ENCODE results near the gene IL17RD. TPM values are rescaled to one million over a fixed set of nuclear protein-coding genes. Genes with fewer than 3 reads are reported as not detected.

Gene IL17RD
- total RNA-seq, 1 experiment from 2014 or later: 1.2 TPM

DNA sequence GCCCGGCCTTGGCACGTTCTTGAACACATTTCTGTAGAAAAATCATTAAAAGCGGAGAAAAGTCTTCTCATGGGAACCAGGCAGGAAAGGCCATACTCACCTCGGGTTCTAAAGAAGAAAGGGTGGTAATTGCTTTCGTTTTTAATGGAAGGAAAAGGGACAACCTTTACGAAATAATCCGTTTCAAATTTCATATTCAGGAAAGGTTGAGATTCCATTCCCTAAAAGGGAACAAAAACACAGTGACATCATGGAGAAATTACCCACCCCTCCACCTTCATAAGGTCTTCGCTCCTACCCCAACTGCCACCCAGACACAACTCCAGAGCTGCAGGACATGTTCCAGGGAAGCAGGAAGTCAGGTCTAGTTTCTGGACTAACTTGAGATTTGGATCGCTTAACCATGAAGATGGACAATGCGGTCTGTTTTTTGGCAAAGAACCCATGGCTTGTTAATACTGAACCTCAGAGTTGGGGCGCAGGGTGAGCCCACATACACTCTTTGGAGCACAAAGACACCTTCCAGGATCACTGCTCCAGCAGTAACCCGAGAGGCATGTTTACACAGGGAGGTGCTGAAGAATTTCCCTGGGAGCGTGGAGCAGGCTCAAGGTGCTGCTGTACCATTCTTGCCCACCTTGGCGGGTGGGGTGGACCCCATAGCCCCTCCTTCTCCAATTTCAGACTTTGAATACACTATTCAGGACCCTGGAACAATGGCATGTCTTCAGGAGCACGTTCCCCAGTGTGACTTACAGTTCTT is 55.5 kb downstream of the IL17RD start:
- no peak for DNase-seq (ENCODE audit: low read depth, low spot score)
- in situ Hi-C loops (cut with HindIII; ENCODE audit: low pct_unique_long_range_greater_than_20kb, low sequenced_read_pairs): no loop called here

DNA sequence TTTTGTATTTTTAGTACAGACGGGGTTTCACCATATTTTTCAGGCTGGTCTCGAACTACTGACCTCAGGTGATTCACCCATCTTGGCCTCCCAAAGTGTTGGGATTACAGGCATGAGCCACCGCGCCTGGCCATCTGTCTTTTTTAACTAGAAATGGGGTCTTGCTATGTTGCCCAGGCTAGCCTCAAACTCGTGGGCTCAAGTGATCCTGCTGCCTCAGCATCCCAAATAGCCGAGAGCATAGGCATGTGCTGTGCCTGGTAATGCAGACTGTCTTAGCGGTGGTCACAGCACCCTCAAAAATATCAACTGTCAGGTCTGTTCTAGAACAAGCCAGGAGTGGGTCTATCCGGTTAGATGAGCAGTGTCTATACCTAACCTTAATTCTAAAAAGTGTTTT is 56.5 kb downstream of the IL17RD start:
- in situ Hi-C loops (cut with HindIII; ENCODE audit: low pct_unique_long_range_greater_than_20kb, low sequenced_read_pairs): no loop called here
- DNase-seq (ENCODE audit: low read depth, low spot score): no peak

DNA sequence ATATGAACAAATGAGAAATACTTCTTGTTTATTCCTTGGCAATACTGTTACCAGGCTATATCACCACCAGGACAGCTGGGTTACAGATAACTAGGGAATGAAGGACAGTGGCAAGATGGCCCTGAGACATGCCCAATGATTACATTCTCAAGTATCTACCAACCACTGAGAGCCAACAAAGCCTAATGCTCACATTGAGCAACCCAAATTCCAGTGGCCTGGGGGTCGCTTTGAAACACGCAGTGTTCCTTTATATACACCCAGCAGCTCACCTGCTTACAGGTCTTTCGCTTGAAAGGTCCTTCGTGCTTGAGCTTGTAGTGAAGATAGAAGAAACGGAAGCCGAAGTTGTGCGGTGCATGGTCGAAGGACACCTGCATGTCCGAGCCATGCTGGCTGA is 59.6 kb downstream of the IL17RD start:
- DNase-seq (ENCODE audit: low read depth, low spot score): no peak
- in situ Hi-C loops (cut with HindIII; ENCODE audit: low pct_unique_long_range_greater_than_20kb, low sequenced_read_pairs): no loop called here

DNA sequence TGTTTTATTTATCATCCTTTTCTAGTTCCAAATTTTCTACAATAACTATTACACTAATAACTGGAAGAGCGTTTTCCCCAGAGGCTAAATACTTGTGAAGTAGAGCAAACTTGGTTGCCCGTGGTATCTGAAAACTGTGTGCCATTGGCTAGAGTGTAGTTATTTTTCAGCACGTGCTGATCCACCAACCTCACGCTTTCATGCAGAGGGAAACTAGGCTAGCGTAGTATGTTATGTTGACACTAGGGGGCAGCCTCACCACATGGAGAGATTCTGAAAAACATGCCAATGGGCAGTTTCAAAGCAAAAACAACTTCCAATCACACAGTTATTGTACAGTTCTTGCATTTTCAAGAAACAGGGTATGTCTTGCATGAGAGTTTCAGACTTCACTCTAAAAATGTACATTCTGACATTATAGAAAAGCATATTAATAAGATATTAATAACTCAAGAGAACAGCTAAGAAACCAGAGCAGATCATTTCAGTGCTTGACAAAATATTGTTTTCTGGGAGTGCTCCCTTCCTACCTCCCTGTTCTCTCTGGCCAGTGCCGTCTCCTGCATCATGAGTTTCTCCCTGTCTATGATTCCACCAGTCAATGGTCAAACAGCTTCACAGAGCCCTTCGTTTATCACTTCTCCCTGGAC is 65.0 kb downstream of the IL17RD start:
- in situ Hi-C loops (cut with HindIII; ENCODE audit: low pct_unique_long_range_greater_than_20kb, low sequenced_read_pairs): no loop called here
- peak; percentile 85 for DNase-seq (ENCODE audit: low read depth, low spot score)

DNA sequence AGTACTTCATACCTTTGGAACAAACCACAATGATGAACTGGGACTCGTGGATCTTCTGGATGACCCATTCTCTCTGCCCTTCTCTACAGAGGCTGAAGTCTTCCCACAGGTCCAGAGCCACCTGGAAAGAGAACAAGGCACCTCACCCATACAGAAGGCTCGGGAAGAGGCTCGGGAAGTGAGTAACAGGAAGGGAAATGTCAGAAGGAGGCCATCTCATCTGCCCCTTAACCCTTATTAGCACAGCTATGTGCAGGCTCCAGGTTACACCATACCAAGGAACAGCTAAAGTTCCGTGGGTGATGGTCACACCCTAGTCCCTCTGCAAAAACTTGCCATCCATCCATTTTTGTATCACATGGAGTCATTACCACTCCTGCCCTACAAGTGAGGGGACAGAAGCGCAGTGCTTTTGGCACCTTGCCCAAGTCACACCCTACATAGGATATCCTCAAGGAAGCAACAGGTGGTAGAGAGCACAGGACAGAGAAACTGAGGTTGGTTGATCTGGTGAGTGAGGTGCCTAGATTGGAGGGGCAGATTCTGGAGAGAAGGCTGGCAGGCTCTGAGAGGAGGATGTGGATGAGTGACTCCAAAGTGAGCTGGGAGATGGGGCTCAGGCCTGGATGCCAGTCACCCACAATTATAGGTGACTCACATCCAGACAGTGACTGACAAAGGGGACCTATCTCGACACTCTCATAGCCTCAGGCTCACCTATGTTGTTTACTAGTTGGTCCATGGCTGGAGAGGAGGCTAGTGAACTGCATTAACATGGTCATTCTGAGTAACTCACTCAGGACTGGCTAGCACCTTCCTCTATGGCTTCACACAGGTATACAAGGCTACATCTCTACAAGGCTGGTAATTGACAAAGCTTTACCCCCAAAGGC is 66.5 kb downstream of the IL17RD start:
- no peak for DNase-seq (ENCODE audit: low read depth, low spot score)

DNA sequence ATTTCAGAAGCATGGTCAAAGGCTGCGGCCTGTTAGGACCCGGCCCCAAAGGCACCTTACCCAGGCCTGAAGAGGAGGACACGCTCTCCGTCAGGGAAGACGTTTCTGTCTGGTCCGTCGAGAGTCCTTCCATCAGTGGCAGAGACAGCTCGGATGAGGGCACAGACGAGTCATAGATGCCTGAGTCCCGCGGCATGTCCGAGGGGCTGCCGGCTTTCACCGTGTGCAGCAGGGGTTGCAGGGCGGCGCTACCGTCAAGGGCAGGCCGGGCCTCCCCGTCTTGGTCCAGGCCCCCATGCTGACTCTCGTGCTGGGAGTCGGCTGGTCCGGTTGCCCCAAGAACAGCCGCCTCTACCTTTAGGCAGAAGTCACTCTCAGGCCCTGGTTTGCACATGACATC is 67.6 kb downstream of the IL17RD start:
- in situ Hi-C loops (cut with HindIII; ENCODE audit: low pct_unique_long_range_greater_than_20kb, low sequenced_read_pairs): loop anchor here (10.0 to 25.0 kb wide), 2 partner anchors 110 to 277 kb away; no protein-coding TSS in a partner anchor
- DNase-seq (ENCODE audit: low read depth, low spot score): no peak

More for the DNA sequence above, 66.5 kb downstream of the IL17RD start:
- in situ Hi-C loops (cut with HindIII; ENCODE audit: low pct_unique_long_range_greater_than_20kb, low sequenced_read_pairs): loop anchor here (10.0 to 25.0 kb wide), 2 partner anchors 111 to 276 kb away; no protein-coding TSS in a partner anchor

DNA sequence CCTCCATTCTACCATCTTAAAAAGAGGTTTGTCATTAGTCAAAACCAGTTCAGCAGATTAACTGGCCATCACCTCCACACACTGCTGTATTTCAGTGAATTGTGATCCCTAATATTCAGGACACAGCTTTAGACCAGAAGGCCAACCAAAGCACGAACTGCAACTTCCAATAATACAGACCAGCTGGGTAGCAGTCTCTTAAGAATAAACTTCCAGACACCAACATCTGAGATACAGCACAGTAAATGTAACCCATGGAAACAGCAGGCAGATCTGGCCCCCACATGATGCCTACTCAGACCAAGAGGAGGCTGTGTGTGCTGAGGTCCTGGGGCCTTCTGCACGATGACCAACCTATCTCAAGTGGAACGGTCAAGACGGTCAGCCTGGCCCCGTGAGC is 69.8 kb downstream of the IL17RD start:
- in situ Hi-C loops (cut with HindIII; ENCODE audit: low pct_unique_long_range_greater_than_20kb, low sequenced_read_pairs): loop anchor here (10.0 to 25.0 kb wide), 2 partner anchors 108 to 279 kb away; no protein-coding TSS in a partner anchor
- no peak for DNase-seq (ENCODE audit: low read depth, low spot score)

DNA sequence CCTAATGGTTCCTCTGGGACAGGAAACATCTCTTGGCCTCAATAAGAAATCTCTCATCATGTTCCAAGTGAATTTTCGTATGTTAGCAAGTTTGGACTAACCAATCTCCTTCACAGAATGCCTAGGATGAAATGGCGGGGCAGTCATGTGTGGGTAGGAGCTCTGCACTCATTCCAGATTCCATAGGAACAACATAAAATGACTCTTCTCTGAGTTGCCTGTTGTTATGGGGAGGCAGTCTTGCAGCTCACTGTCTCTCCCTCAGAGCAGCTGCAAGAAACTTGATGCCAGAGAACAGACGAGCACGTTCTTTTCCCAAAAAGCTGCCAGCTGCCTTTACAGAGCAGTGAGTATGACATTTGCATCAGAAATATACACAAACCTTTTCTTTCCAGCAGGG is 70.6 kb downstream of the IL17RD start:
- in situ Hi-C loops (cut with HindIII; ENCODE audit: low pct_unique_long_range_greater_than_20kb, low sequenced_read_pairs): loop anchor here (10.0 to 25.0 kb wide), 2 partner anchors 107 to 280 kb away; no protein-coding TSS in a partner anchor
- peak; percentile 24 for DNase-seq (ENCODE audit: low read depth, low spot score)

DNA sequence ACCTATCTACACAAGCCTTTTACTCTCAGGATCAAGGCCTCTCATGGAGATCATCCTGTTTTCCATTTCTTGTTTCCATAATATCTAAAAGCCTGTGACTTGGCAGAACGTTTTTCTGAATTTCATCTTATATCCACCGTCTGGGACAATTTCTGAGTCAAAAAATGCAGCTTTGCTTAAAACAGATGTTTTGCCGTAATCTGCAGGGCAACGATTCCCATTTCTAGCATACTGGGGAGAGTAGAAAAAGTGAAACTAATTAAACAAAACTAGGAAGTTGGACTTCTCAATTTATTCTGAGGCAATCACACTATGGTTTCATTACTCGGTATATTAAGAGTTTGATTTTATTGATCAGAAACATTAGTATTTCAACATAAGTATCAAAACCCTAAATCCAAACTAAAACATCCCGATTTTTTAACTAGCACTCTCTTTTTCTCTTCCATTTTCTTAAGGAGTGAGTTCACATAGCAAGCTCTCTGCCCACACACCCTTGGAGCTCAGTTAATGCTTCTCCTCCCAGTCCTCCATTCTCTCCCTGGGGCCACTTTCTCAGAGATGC is 71.1 kb downstream of the IL17RD start:
- in situ Hi-C loops (cut with HindIII; ENCODE audit: low pct_unique_long_range_greater_than_20kb, low sequenced_read_pairs): loop anchor here (10.0 to 25.0 kb wide), 2 partner anchors 107 to 281 kb away; no protein-coding TSS in a partner anchor
- no peak for DNase-seq (ENCODE audit: low read depth, low spot score)

DNA sequence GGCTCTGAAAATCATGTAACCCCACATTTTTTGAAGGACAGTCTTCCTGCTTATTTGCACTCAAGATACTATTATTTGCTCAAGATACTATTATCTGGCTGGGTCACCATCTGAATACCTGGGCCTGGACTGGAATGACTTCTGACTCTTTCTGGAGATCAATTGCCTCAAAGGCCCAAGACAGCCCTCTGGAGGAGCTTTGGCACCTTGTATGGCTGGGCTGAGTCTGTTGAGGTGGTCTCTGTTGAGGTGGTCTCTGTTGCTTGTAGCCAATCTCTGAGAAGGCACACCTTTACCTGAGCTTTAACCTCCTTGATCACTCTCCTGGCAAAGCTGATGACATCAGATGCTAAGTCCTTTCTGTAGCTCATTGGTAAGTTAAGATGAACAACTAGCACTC is 71.7 kb downstream of the IL17RD start:
- DNase-seq (ENCODE audit: low read depth, low spot score): no peak
- in situ Hi-C loops (cut with HindIII; ENCODE audit: low pct_unique_long_range_greater_than_20kb, low sequenced_read_pairs): loop anchor here (10.0 to 25.0 kb wide), 2 partner anchors 106 to 281 kb away; no protein-coding TSS in a partner anchor

DNA sequence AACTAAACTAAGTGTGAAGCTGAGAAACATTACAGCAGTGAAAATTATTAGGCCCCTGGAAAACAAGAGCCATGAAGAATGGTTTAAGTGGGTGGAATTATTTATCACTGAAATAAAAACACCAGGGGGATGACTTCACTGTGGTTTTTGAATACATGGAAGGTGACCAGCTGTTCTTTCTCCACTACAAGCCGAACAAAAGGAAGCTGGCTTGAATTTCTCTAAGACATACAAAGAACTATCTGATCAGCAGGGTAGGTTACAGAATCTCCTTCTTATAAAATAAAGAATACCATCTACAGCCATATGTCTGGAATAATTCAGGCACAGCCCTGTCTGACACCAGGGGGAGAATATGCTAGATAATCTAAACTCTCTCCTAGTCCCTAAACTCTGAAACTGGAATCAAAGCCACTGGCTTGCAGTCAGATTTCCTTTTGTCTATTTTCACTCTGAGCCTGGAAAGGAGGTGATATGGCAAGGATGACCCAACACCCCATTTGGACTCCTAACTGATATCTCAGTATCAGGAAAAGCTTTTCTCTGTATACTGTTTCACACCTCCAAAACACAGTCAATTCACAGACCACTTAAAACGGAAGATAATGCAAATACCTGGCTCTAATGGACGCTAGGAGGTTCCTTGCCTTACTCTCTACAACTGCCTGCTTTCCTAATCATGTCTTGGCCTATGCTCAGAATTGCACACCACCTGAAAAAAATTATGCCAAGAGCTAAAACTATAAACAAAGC is 73.5 kb downstream of the IL17RD start:
- in situ Hi-C loops (cut with HindIII; ENCODE audit: low pct_unique_long_range_greater_than_20kb, low sequenced_read_pairs): loop anchor here (10.0 to 25.0 kb wide), 2 partner anchors 104 to 283 kb away; no protein-coding TSS in a partner anchor
- DNase-seq (ENCODE audit: low read depth, low spot score): no peak

DNA sequence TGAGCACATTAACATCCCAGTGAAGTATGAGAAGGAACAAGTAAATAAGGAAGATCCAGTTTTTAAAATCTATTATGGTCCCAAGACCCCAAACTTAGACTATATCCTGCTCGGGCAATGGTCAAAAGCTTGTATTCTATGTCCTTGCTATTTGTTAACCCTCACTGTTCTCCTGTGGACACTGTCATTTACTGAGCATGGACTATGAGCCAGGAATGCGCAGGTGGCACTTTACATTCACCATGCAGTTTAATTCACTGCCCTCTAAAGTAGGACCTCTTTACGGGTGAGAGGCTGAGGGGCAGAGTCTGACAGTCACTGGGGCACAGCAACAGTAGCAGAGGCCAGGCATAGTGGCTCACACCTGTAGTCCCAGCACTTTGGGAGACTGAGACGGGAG is 76.1 kb downstream of the IL17RD start:
- no peak for DNase-seq (ENCODE audit: low read depth, low spot score)
- in situ Hi-C loops (cut with HindIII; ENCODE audit: low pct_unique_long_range_greater_than_20kb, low sequenced_read_pairs): loop anchor here (25.0 kb wide), 1 partner anchor 102 kb away; no protein-coding TSS in a partner anchor

DNA sequence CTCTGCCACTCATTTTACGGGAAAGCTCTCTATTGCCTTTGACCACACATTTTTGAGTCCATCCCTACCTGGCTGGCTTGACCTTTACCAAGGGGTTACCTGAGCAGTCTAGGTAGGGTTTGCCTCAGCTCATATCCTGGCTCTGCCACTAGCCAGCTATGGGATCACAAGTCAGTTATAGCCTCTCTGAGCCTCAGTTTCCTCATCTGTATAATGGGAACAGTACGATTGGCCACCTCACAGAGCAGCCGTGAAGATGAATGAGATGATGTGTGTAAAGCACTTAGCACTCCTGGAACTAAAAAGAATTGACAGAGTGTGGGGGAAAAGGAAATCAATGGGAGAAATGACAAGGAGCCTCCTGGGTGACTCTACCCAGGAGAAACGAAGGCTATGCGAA is 76.7 kb downstream of the IL17RD start:
- in situ Hi-C loops (cut with HindIII; ENCODE audit: low pct_unique_long_range_greater_than_20kb, low sequenced_read_pairs): loop anchor here (25.0 kb wide), 1 partner anchor 101 kb away; no protein-coding TSS in a partner anchor
- DNase-seq (ENCODE audit: low read depth, low spot score): no peak

DNA sequence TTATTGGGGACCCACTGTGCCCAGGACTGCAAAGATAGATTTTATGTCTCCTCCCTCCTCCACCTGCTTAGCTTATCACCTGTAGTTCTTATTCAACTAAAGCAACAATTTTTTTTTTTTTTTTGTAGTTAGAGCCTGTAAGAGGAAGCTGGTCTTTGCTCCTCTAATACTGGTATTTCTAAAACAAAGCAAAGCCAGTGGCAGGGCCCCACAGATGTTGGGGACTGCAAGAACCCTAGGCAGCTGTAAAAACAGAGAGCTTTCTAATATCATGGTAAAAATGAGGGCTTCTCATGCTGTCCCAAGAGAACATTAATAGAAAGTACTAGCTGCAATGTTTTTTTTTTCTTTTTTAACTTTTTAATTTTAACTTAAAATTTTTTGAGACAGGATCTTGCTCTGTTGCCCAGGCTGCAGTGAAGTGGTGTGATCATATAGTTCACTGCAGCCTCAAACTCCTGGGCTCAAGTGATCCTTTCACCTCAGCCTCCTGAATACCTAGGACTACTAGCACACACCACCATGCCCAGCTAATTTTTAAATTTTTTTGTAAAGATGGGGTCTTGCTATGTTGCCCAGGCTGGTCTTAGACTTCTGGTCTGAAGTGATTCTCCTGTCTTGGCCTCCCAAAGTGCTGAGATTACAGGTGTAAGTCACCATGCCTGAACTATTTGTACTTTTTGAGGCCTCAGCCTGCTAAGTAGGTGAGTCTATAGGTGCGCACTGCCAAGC is 77.6 kb downstream of the IL17RD start:
- in situ Hi-C loops (cut with HindIII; ENCODE audit: low pct_unique_long_range_greater_than_20kb, low sequenced_read_pairs): loop anchor here (25.0 kb wide), 1 partner anchor 100 kb away; no protein-coding TSS in a partner anchor
- no peak for DNase-seq (ENCODE audit: low read depth, low spot score)

DNA sequence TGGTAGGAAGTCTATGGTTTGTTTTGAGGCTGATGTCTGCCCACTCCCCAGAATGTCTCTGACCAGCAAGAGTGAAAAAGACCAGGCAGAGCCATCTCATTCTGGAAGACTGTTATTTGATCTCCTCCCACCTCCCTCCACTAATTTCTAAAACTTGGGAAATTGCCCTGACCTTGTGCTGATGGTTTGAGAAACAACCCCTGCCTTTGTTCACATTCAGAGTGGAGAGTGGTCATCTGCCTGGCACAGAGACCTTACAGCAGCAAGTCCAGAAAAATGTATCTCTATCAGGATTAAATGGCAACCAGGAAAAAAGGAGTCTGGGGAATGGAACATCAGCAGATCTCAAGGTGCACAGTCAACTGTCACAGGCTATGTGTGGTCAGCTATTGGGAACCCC is 79.0 kb downstream of the IL17RD start:
- DNase-seq (ENCODE audit: low read depth, low spot score): peak; percentile 79
- in situ Hi-C loops (cut with HindIII; ENCODE audit: low pct_unique_long_range_greater_than_20kb, low sequenced_read_pairs): loop anchor here (25.0 kb wide), 1 partner anchor 99 kb away; no protein-coding TSS in a partner anchor

DNA sequence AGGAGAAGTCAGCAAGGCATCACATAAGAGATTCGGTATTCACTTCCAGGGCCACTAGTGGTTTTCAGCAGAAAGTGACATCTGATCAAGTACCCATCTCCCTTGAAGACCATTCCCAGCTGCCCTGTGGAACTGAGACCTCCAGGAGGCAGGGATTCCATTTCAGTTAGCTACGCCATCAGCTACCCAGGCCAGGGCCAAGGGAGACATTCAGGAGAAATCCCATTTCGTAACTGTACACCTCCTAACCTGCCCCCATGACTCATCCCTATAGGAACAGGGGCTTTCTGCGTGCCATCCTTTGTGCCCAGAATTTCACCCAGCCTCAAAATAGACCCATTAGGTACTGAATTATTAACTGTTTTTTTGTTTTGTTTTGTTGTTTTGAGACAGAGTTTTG is 79.9 kb downstream of the IL17RD start:
- in situ Hi-C loops (cut with HindIII; ENCODE audit: low pct_unique_long_range_greater_than_20kb, low sequenced_read_pairs): loop anchor here (25.0 kb wide), 1 partner anchor 98 kb away; no protein-coding TSS in a partner anchor
- no peak for DNase-seq (ENCODE audit: low read depth, low spot score)
